Stimulated activated CD8-positive, alpha-beta memory T cell treated with anti-CD3 and anti-CD28 coated beads, Interleukin-12 subunit alpha, Interleukin-12 subunit beta, amount 100 ng/mL, for 4 hours (primary cell): Measurements from ENCODE around the gene ENOX1.

Experiments used
- DNase-seq: peaks from one replicate; pipeline ENCODE4 v3.0.0-alpha.2; 2020; ENCODE audit warnings: low read depth

The ENOX1 gene

DNA sequence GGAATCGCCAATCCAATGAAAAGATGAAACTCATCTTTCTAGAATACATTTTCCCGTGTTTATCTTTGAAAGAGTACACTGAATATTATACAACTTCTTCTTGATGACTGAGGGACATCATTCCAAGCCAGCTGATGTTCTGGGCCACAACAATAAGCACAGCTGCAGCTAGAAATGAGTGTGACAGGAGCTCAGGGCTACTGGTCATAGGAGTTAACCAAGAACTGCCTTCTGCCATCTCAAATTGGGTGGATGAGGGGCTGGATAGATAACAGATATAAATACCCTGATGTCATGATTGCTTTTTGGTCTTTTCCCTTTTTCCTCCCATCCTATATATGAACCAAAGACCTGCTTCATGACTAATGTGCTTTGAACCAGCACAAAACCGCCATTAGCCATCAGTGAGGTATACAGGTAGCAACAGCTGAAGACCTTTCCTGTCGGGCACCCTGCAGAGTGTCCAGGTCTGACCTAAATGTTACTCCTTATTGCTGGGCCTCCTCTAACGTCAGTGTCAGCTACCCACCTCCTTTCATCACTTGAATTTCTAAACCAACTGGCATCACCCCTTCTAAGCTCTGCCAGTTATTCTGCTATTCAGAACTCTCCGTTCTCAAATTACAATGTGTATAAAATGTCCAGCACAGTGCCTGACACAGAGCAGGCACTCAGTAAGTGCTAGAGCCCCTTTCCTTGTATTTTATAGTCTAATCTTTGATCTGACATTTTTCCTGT, 178.2 kb downstream of the ENOX1 start:
- DNase-seq: no peak

DNA sequence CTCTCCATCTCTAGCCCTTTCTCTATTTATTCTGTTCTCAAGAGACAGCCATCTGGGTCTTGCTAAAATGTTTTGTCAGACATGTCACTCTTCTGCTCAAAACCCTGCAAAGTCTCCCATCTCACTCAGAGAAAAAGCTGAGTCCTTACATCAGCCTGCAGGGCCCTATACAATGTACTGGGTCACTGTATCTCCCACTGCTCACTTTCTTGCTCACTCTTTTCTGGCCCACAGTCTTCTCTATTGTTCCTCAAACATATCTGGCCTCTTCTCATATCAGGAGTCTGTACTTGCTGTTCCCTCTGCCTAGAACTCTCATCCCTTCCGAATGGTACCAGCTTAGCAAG, 189.2 kb downstream of the ENOX1 start:
- no peak for DNase-seq

DNA sequence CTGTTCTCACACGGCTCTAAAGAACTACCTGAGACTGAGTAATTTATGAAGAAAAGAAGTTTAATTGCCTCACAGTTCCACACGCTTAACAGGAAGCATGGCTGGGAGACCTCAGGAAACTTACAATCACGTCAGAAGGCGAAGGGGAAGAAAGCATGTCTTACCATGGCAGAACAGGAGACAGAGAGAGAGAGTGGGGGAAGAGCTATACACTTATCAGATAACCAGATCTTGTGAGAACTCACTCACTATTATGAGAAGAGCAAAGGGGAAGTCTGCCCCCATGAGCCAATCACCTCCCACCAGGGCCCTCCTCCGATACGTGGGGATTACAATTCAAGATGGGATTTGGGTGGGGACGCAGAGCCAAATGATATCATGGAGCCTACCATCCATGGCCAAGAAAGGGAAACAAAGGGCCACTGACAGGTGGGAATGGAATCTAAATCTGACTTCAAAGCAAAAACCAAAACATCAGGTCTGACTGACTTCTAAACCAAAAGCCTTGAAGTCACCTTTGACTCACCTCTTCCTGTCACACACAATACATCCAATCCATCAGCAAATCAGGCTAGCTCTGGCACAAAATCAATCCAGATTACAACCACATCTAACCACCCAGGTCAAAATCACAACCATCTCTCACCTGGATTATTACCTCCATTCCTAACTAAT, 189.7 kb downstream of the ENOX1 start:
- DNase-seq: no peak

DNA sequence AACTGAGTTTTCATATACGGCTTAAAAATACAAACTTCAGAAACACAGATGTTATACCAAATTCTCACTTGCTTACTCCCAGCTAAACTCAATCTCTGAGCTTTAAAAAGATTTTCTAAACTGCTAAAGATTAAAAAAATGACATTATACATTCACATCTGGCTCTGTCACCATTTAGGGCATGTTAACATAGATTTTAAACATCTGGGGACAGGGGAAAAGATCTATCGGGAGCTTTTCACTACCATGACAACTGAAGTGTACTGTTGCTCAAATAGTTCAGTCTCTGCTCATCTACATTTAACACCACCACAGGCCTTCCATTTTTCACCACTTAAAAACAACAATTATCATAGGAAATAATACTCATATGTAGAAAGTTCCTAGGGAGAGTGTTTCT, 190.8 kb downstream of the ENOX1 start:
- DNase-seq: no peak

DNA sequence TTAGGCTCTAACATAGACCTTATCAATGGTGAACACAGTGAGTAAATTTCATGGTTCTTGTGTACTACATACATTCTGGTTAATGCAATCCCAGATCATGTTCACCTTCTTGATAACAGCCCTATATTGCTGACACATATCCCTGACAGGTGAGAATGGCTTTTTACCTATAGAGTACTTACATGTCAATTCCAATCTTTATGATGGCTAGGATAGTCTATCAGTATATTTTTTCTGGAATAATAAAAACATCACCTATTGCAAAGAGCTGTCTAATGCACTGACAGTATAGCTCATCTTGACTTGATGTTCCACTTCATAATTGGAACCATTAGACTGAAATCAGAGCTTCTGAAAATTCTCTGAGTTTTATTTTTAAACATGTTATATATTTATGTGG, 199.4 kb downstream of the ENOX1 start:
- no peak for DNase-seq

DNA sequence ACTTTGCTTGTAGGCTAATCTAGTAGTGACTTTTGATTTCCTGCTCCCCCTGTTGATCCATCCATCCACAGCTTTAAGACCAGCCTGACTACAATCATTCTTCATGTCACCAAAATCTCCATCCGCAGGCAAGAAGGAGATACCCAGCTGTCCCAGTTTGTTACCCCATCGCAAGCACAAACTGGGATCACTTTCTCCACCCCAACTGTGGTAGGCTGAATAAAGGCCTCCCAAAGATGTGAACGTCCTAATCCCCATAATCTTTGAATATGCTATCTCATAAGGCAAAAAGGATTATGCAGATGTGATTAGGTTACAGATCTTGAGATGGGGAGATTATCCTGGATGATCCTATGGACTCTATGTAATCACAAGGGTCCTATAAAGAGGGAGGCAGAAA, 202.0 kb downstream of the ENOX1 start:
- DNase-seq: no peak

DNA sequence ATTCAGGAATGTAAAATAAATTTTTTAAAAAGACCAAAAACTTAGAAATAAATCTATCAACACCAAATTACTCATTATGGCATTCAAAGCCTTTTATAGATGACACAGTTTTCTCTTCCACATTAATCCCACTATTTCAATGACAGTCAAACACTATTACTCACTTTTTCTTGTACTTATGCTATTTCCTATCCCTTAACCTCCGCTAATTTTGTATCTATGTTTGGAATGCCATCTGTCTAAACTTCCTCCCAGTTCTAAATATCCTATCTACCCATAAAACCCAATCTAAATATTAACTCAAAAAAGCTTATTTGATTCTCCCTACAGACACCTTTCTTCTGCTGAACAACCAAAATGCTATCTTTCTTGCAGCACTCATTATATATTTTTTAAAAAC, 203.5 kb downstream of the ENOX1 start:
- no peak for DNase-seq

DNA sequence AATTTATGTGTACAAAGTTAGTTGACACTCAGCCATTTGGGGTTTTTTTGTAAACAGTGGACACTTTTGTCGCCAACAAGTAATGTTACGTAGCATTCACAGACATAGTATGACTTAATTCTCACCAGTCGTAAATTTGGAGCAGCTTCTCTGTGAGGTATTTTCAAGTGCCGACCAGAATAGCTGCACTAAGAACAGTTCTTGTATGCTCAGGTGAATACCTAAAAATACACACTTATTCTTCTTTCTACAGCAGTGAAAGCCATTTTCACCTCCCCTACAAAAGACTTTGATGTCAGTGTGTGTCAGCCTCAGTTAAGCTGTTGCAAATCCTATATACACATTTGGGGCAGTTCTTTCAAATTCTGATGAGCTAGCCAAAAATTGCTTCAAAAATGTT, 206.5 kb downstream of the ENOX1 start:
- no peak for DNase-seq

DNA sequence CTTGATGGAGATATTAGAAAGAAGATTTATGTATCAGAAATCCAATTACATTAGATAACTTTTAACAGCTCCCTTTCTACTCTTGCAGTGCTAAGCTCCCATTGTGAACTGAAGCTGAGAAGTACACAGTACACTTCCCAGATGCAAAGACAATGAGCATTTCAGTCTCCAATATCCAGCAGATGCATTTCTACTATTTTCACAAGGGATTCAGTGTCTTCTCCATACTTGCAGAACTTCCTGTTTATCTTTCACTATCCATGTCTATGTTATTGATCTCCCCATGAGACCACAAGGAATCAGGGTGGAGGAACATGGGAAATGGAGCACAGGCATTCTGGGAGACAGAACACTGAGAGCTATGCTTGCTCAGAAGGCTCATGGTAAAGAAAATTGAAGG, 207.5 kb downstream of the ENOX1 start:
- DNase-seq: no peak

DNA sequence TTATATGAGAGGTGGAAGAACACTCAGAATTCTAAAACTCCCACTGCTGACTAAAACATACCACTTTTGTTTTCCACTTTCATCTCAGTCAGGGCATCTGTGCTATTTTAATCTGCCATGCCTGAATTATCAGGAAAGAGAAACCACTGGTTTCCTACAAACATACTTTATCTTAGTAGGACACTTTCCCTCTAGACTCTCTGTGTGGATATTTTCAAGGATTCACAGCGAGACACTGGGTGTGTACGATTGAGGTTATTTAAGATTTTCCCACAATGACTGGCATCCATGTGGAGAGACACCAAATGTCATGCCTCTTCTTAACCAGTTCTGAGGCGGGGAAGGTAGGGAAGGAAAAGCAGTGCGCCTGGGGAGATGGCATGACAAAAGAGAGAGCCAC, 212.2 kb downstream of the ENOX1 start:
- no peak for DNase-seq

DNA sequence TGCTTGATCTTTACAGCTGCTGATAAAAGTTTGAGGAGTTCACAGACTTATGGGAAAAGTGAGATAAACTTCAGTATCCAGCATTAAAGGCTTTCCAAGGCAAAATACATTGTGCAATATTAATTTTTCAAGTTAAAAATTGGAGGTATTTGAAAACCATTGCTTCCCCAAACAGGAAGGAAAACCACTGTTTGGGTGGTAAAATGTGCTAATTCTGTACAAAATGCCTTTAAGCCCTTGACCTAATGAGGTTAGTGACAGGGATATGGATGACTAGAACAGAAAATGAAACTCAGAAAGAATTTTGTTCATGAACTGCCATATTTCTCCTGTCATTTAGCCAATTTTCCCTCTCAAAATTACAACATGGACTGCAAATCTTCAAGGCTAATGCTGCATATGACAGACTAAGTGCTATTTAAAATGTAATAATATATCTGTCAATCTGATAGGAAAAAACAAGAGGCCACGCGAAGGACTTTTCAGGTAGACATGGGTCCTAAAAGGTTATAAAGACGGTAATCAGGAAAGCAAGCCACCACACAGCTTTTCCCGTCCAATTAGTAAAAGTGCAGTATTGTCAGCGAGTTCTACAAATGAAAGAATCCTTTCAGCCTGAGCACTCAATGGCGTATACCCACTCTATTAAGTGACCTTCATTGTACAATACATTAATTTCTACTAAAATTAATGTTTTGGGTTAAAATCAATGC, 212.8 kb downstream of the ENOX1 start:
- no peak for DNase-seq

DNA sequence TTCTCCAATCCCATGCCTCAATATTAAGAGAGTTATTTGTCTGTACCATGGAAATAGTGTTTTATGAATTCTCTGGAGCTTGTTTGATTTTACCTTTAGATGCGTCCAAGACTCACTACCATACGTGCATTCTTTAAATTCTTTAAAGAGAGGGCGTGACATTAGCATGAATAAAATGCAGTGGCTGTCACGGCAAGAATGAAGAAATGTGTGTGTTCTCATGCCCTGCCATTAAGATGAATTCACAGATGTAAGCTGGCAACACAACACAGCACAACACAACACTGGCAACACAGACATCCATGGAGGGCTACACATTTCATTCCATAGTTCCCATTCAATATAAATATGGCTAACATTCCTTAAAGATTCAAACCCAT, 213.4 kb downstream of the ENOX1 start:
- DNase-seq: no peak

DNA sequence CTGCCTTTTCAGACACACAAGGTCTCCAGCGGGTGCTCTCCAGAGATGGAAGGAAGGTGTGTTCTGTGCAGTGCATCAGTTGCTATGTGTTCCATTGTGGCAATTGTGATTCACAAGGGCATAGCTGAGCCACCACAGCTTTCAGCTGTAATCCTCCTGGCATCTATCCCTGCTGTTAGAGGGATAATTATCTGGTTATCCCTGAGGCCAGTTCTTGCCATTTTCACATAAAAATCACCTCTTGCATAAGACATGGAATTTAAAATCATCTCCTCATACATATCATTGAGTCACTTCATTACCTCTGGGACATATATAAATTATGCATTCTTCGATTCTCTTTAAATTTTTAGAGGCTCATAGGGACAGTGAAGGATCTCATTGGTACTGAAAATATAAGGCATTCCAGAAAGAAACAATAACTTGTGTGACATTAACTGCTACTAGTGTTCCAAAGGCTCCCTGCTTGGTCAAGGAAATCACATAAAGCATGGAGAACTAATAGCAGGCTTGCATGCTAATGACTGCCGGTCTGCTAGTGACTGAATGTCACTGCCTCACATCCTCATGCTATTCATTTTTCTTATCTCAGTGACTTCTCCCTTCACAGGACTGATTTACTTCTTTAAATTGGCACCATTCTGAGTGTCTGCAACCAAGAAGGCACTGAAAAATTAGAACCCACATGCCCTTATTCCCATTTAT, 214.0 kb downstream of the ENOX1 start:
- no peak for DNase-seq

DNA sequence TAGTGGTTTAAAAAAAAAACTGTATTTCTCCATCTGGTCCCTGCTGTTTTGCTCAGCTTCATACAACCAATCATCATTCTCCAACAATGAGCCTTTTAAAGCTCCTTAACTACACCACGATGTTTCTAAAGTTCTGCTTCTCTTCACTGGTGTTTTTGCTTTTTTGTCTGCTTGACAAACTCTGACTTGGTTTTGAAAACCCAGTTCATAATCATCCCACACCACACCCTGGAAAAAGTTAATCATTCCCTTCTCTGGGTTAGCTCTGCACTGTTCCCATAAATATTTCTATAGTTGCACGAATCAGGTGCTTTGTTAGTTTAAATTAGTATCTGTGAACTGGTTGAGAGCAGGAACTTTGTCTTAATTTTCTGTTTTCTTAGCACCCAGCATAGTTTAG, 217.1 kb downstream of the ENOX1 start:
- no peak for DNase-seq

DNA sequence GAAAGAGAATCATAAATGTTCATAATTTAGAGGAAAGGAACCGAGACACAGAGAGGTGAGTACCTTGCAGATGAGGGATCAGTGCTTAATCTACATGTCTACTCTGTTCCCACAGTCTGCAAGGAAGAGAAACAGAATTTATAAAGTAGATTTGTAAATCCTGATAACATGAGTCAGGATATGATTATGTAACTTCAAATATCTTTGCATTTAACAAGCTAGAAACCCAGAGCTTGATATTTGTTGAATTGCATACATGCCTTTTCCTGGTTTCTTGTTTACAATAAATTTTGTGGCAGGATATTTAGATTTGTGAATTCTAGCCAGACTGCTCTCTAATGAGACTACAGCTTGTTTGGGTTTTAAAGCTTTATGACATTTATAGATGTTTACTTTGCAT, 219.2 kb downstream of the ENOX1 start:
- DNase-seq: no peak

DNA sequence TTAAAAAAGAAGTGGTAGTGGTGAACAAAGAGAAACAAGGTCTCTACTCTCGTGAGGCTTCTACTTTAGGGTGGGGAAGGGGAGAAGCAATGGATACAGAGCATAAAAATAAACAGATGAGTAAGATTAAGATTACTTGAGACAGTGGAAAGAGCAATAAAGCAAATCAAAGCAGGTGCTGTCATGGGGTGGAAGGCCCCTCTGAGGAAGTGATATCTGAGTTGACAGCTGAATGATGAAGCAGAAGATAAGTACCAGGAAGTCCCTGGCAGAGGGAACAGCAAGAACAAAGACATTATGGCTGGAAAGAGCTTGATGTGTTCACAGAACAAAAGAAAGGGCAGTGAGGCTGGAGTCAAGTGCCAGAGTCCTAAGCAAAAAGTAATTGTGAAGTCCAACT, 221.8 kb downstream of the ENOX1 start:
- no peak for DNase-seq

DNA sequence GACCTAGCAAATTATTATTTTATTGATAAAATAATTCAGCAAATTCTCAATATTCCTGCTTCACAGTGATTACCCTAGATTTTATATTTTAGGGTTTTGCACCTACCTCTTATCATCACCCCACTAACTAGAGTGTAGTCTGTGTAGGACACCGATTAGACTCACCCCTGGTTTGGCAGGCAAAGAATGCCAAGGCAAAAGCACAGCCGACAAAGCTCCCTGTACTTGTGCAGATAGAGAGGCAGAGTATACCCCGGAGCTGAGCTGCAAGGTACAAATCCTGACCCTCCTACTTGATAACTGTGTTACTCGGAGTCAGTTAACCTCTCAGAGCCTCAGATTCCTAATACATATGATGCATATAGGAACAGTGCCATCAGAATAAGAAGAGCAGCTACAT, 225.7 kb downstream of the ENOX1 start:
- DNase-seq: no peak

DNA sequence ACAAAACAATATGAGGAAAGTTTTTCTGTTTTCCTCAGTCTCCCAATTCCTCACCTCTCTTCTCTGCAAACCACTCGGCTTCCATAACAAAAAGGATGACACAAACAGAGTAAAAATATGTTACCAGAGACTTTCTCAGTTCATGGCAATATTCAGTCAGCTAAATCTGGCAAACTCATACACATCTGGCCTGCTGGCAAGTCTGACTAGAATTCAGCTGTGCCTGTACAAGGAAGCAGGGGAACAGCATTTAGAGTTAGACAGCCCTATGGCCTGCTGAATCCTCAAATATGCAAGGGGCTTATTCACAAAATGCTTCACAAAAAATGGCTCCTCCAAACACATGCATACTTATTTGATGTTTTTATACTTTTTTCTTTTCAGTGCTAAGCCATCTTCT, 227.8 kb downstream of the ENOX1 start:
- no peak for DNase-seq

DNA sequence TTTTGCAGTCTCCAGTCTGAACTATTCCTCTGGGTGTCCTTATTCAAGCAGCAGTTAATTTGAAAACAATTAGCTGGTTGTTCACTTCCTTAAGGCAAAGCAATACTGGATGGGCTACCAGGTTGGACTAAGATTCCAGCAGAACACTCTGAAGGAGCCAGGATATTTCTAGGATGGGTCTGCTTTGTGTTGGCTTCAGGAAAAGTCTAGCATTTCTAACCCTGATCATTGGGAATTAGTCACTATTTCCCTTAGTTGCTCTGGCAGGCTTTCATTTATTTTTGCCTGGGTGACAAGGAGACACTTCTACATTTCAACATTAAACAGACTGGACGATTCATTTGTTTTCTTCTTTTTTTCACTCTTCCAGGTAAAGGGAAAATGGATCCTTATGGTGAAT, 228.4 kb downstream of the ENOX1 start:
- DNase-seq: no peak

DNA sequence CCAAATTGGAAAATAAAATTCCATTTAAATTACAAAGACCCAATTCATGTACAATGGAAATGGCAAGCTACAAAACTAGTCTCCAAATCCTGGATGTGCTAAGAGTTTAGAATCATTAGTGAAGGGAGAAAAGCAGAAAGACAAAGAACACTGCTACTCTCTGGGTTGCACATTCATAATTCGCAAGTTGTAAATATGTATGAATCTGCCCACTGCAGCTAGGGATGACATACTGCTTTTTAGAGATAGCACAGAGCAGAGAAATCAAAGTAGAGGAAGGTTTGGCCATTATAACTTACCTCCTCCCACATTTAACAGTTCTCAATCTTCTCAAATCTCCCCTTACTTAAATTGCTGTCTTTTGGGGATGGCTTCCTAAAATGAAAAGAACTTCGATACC, 231.1 kb downstream of the ENOX1 start:
- DNase-seq: no peak

DNA sequence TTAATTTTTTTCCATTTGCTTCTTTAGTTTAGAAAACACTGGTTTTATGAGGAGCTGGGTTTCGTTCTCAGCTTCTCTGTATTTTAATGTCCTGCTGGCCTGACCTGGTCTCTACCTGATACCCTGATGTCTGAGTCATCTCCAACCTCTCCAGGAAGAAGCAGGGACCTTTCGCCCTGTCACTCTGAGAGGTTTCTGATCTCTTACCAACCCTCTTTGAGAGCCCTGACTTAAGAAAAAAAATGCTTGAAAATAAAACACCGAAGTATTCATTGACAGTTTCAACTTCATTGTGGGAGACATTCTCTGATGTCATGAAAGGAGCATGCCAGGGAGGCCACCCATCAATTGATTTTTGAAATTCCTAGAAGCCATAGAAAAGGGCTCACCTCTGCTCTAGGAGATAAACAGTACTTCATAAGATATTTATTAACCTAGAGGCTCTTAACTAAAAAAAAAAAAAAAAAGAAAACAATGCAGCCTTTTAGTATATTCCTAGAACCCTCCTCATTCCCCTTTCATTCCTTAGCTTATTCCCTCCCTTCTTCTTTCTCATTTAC, 234.8 kb downstream of the ENOX1 start:
- no peak for DNase-seq

DNA sequence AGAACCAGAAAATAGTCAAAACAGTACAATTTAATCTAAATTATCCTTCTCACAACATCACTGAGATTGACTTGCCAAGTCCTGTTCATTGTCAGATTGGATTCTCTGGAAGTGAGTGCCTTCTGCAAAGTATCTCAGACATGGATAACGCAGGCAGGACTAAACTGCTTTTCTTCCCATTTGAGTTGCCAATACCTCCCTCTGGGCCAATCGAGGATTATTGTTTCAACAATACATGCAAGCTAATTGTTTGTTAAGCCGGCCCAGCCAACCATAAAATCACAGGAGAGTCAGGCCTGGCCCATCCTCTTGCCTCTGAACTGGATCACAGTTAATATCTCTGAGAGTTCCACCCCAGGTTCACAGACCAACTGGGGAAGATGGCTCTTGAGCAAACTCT, 240.0 kb downstream of the ENOX1 start:
- DNase-seq: no peak

DNA sequence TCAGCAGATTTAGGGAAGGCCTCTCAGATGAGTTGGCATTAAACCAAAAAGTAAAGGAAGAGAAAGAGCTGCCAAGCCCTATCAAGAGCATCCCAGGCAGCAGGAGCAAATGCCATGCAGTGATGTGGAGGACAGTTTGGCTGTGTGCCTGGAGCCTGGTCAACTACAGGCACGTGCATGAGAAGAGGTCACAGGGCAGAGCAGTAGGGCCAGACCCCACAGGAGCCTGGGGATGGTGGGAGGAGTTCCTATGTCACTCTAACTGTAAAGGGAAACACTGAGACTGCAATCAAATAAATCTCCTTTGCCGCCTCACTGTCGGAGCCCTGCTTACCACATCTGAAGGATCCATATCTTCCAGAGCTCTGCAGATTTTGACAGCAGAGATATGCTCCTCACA, 240.5 kb downstream of the ENOX1 start:
- DNase-seq: no peak
